GM12872 (cell line): ENCODE measurements around the gene CCDC148.

ENCODE experiments used
- TF ChIP-seq, protein P1 (sequence below): IDR thresholded peaks from 3 replicates; pipeline ENCODE4 v1.5.1; 2011; ENCODE audit warnings: low read depth, mild to moderate bottlenecking, low read length, moderate library complexity; ENCODE audit not compliant: insufficient read depth

Gene CCDC148

DNA sequence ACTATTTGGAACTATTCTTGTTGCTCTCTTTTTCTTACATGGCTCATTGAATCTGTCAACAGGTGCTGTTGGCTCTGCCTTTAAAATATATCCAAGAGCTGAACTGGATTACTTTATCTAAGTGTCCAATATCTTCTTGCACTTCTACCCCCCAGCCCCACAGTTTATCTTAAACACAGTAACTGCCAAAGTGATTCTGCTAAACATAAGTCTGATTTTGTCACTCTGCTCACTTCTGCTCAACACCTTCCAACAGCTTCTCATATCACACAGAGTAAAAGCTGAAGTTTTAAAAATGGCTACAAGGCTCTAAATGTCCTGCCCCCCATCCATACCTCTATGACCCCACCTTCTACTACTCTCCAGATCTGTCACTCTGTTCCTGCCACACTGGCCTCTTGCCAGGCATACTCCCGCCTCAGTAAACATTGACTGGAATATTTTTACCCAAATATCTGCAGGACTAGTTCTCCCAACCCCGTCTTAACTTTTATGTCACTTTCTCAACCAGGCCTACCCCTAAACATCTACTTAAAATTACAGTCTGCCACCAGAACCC, 130.7 kb downstream of the CCDC148 start:
- TF ChIP-seq, protein P1, sequence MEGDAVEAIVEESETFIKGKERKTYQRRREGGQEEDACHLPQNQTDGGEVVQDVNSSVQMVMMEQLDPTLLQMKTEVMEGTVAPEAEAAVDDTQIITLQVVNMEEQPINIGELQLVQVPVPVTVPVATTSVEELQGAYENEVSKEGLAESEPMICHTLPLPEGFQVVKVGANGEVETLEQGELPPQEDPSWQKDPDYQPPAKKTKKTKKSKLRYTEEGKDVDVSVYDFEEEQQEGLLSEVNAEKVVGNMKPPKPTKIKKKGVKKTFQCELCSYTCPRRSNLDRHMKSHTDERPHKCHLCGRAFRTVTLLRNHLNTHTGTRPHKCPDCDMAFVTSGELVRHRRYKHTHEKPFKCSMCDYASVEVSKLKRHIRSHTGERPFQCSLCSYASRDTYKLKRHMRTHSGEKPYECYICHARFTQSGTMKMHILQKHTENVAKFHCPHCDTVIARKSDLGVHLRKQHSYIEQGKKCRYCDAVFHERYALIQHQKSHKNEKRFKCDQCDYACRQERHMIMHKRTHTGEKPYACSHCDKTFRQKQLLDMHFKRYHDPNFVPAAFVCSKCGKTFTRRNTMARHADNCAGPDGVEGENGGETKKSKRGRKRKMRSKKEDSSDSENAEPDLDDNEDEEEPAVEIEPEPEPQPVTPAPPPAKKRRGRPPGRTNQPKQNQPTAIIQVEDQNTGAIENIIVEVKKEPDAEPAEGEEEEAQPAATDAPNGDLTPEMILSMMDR: no peak

DNA sequence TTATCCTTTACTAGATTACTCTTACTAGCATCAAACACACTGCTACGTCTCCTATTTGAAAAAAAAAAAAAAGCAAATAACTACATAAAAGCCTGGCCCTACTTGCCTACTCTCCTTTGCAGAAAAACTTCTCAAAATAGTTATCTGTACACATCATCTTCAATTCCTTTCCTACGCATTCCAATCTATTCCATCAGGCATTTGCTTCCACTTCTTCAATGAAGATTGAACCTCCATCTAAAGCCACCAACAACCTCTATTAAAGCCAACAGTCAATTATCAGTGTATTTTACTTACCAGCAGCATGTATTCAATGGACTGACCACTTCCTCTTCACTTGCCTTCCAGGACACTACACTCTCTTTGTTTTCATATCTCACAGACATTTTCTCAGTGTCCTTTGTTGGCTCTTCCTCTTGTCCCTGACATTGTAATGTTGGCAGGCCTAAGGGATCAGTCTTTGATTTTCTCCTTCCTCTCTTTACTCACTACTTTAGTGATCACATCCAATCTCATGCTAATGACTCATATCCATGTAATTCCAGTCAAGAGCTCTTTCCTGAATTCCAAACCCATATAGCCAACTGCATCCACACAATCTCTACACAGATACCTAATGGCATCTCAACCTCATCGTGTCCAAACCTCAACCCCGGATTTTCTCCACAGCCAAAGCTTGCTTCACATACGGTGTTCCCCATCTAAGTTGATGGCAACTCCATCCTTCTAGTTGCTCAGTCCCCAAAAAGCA, 131.3 kb downstream of the CCDC148 start:
- TF ChIP-seq, protein P1: no peak

DNA sequence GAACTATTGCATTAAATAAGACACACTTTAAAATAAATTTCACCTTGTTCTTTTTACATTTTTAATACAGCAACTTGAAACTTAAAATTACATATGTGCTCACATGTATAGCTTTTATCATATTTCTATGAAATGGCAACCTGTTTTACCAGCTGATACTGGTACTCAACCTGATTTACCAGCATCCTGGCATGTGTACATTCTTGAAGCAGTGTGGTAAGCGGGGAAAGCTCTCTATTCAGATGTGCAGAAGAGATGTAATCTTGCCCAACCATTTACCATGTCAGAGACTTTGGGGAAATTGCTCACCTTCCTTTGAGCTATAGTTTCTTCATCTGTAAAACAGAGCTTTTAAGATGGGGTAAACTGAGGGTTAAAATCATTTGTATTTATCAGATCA, 133.2 kb downstream of the CCDC148 start:
- TF ChIP-seq, protein P1: no peak

DNA sequence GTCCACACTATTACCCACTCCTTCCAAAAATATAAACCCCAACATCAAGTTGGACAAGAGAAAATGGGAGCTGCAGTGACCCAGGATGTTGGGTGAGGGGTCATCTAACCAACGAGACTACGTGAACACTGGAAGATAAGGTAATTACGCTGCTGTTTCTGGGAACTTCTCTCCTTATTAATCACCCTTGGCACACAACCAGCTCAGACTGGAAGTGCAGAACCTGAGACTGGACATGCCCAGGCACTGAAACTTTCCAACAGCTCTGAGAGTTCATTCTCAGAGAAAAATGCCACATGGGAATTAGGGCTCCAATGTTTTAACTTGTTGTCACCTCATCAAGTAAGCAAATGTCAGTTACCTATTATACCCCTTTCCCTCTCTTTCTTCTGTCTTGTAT, 135.3 kb downstream of the CCDC148 start:
- TF ChIP-seq, protein P1: no peak

DNA sequence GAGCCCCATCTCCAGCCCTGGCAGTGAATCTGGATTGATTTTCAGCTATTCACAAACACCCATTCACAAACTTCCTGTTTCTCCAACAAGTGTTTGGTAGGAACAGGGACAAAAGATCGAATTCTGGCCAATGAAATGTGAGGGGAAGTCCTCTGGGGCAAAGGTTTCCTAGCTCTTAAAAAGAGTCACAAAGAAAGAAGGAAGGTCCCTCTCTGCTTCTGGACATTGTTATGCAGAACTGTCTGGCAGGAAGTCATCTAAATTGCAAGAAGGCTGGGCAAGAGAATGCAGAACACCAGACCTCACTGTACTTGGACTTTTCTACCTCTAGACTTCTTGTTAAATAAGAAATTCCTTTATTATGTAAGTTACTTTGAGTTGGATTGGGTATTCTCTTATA, 137.3 kb downstream of the CCDC148 start:
- TF ChIP-seq, protein P1: no peak

DNA sequence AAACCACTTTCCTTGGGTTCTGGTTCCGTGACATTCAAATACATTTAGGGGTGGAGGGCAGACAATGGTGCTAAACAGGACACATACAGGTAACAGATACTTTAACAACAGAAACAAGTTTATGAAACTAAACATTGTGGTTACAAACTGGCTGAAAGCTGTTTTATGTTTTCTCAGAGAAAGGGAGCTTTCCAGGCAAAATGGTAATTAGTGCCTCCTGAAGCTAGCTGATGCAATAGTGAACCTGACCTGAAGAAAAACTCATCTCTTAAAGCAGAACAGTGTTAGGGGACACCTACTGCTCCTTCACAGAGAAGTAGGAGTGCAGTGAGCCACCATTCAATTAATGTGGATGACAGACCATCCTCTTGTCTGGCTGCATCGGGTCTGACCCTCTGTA, 138.9 kb downstream of the CCDC148 start:
- TF ChIP-seq, protein P1: no peak

DNA sequence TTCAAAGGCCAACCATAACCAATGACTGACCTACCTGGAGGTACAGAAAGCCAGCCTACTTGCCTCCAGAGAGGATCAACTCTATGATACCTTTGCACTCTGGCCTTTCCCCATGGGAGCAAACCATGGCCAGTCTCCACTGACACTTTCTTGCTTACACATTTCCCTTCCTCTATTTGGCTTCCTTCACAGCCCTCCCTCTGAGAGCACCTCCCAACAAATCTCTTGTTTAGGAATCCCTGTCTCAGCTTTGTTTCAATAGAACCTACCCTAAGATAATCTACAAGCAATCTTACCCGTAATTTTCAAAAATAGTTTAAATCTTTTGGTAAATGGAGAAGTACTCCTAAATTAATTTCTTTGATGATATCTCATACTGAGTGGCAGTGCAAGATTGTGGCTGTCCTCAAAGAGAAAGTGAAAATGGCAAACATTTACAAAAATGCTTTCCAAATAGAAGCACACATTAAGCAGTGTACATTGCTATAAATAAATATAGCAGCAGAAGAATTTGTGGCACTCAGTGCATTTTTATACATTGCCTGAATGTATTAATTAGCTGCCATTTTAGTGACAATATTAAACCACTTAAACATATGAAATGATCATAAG, 140.6 kb downstream of the CCDC148 start:
- TF ChIP-seq, protein P1: no peak
